HEK293 (cell line): ENCODE data around the gene TMEM272.

Source experiments
- CTCF ChIA-PET: fragments of 350-600 bp; formaldehyde crosslinking; extraction: SDS; loops from one replicate; lab custom pipeline; 2021; ENCODE audit warnings: antibody characterized with exemption; lab: Yijun Ruan, JAX
- POLR2A ChIA-PET: fragments of 300-600 bp; formaldehyde crosslinking; extraction: SDS; loops from one replicate; lab custom pipeline; 2020; ENCODE audit warnings: antibody characterized with exemption, inconsistent platforms; lab: Yijun Ruan, JAX
- H3K27ac ChIP-seq: fragments of 200-500 bp; sonication (Bioruptor generic); 2 replicates; pipeline ENCODE4 v1.5.1; 2014; ENCODE audit warnings: low read depth, low read length, control low read depth, inconsistent platforms; ENCODE audit errors: extremely low read depth
- H3K36me3 ChIP-seq, 2 experiments: fragments of 200-500 bp in 1 of 2; sonication (Bioruptor generic) in 1 of 2; 1 replicate in 1 of 2; 2 replicates in 1 of 2; pipeline ENCODE4 v1.5.1; 2014 to 2017; ENCODE audit warnings: inconsistent platforms in 2 of 2, low read length in 2 of 2; ENCODE audit not compliant: control insufficient read depth in 2 of 2, insufficient read depth in 1 of 2
- H3K4me1 ChIP-seq: fragments of 200-500 bp; sonication (Bioruptor generic); 2 replicates; pipeline ENCODE4 v1.5.1; 2014; ENCODE audit warnings: mild to moderate bottlenecking, low read length, inconsistent platforms; ENCODE audit not compliant: control insufficient read depth, insufficient read depth
- H3K4me3 ChIP-seq: 2 replicates; pipeline ENCODE4 v1.5.1; 2011; ENCODE audit warnings: low read depth, mild to moderate bottlenecking, control low read depth, low read length, moderate library complexity
- H3K9me3 ChIP-seq: fragments of 200-500 bp; sonication (Bioruptor generic); 2 replicates; pipeline ENCODE4 v1.5.1; 2014; ENCODE audit warnings: low read depth, low read length, inconsistent platforms; ENCODE audit not compliant: control insufficient read depth, insufficient read depth
- EGR2 ChIP-seq: fragments of 450-650 bp; formaldehyde crosslinking; IDR thresholded peaks from 2 replicates; pipeline ENCODE4 v1.5.1; 2016; ENCODE audit warnings: low read depth, missing biosample characterization, missing genetic modification characterization
- HOXA7 ChIP-seq: sonication (generic); formaldehyde crosslinking; IDR thresholded peaks from 2 replicates; pipeline ENCODE4 v1.8.1; 2022; ENCODE audit warnings: missing genetic modification reagents, borderline replicate concordance
- KLF16 ChIP-seq: fragments of 450-650 bp; formaldehyde crosslinking; IDR thresholded peaks from 2 replicates; pipeline ENCODE4 v1.5.1; 2017; ENCODE audit warnings: missing biosample characterization, missing genetic modification characterization
- MEIS1 ChIP-seq: sonication (generic); formaldehyde crosslinking; IDR thresholded peaks from 2 replicates; pipeline ENCODE4 v1.8.1; 2022; ENCODE audit warnings: missing genetic modification reagents, mild to moderate bottlenecking, borderline replicate concordance
- RBAK ChIP-seq: fragments of 450-650 bp; formaldehyde crosslinking; IDR thresholded peaks from 2 replicates; pipeline ENCODE4 v1.5.1; 2016; ENCODE audit warnings: missing biosample characterization, missing genetic modification characterization
- SP2 ChIP-seq: fragments of 450-650 bp; formaldehyde crosslinking; IDR thresholded peaks from 2 replicates; pipeline ENCODE4 v1.5.1; 2016; ENCODE audit warnings: missing biosample characterization, missing genetic modification characterization
- SP3 ChIP-seq: fragments of 450-650 bp; formaldehyde crosslinking; IDR thresholded peaks from 2 replicates; pipeline ENCODE4 v1.5.1; 2016; ENCODE audit warnings: missing biosample characterization, missing genetic modification characterization
- TRIM28 ChIP-seq: IDR thresholded peaks from 2 replicates; pipeline ENCODE4 v1.6.1; 2011; ENCODE audit warnings: low read length, control low read depth, borderline replicate concordance
- WT1 ChIP-seq: fragments of 450-650 bp; formaldehyde crosslinking; IDR thresholded peaks from 2 replicates; pipeline ENCODE4 v1.5.1; 2016; ENCODE audit warnings: missing biosample characterization, missing genetic modification characterization
- ZBTB21 ChIP-seq: fragments of 450-650 bp; formaldehyde crosslinking; IDR thresholded peaks from 2 replicates; pipeline ENCODE4 v1.5.1; 2017; ENCODE audit warnings: missing biosample characterization, missing genetic modification characterization
- ZFP69B ChIP-seq: fragments of 450-650 bp; formaldehyde crosslinking; IDR thresholded peaks from 2 replicates; pipeline ENCODE4 v1.5.1; 2016; ENCODE audit warnings: missing biosample characterization, missing genetic modification characterization
- ZNF112 ChIP-seq: fragments of 450-650 bp; formaldehyde crosslinking; IDR thresholded peaks from 2 replicates; pipeline ENCODE4 v1.5.0; 2017; ENCODE audit warnings: missing biosample characterization, missing genetic modification characterization
- ZNF155 ChIP-seq: fragments of 450-650 bp; formaldehyde crosslinking; IDR thresholded peaks from 2 replicates; pipeline ENCODE4 v1.5.1; 2016; ENCODE audit warnings: missing biosample characterization, missing genetic modification characterization
- ZNF157 ChIP-seq: fragments of 450-650 bp; formaldehyde crosslinking; IDR thresholded peaks from 2 replicates; pipeline ENCODE4 v1.5.1; 2016; ENCODE audit warnings: missing biosample characterization, missing genetic modification characterization
- ZNF169 ChIP-seq: fragments of 450-650 bp; formaldehyde crosslinking; IDR thresholded peaks from 2 replicates; pipeline ENCODE4 v1.5.1; 2016; ENCODE audit warnings: missing biosample characterization, missing genetic modification characterization
- ZNF529 ChIP-seq: fragments of 450-650 bp; formaldehyde crosslinking; IDR thresholded peaks from 2 replicates; pipeline ENCODE4 v1.5.1; 2017; ENCODE audit warnings: missing genetic modification characterization, missing biosample characterization; ENCODE audit not compliant: insufficient replicate concordance
- ZNF549 ChIP-seq: fragments of 450-650 bp; IDR thresholded peaks from 2 replicates; pipeline ENCODE4 v1.5.1; 2018; ENCODE audit warnings: missing biosample characterization, missing genetic modification characterization, mild to moderate bottlenecking, inconsistent platforms, moderate library complexity
- ZSCAN23 ChIP-seq: fragments of 450-650 bp; formaldehyde crosslinking; IDR thresholded peaks from 2 replicates; pipeline ENCODE4 v1.5.1; 2016; ENCODE audit warnings: missing biosample characterization, missing genetic modification characterization
- TF ChIP-seq, protein P1 (sequence below): fragments of 450-650 bp; formaldehyde crosslinking; IDR thresholded peaks from 2 replicates; pipeline ENCODE4 v1.5.1; 2016; ENCODE audit warnings: missing biosample characterization, missing genetic modification characterization
- TF ChIP-seq, protein P2 (sequence below): fragments of 450-650 bp; formaldehyde crosslinking; IDR thresholded peaks from 2 replicates; pipeline ENCODE4 v1.5.0; 2017; ENCODE audit warnings: missing biosample characterization, missing genetic modification characterization, borderline replicate concordance
- TF ChIP-seq, protein P3 (sequence below): fragments of 450-650 bp; formaldehyde crosslinking; IDR thresholded peaks from 2 replicates; pipeline ENCODE4 v1.5.1; 2017; ENCODE audit warnings: missing biosample characterization, missing genetic modification characterization
- TF ChIP-seq, protein P4 (sequence below): fragments of 450-650 bp; formaldehyde crosslinking; IDR thresholded peaks from 2 replicates; pipeline ENCODE4 v1.5.1; 2016; ENCODE audit warnings: missing biosample characterization, missing genetic modification characterization
- TF ChIP-seq, protein P5 (sequence below): fragments of 450-650 bp; formaldehyde crosslinking; IDR thresholded peaks from 2 replicates; pipeline ENCODE4 v1.5.1; 2016; ENCODE audit warnings: missing biosample characterization, missing genetic modification characterization

Gene TMEM272

DNA sequence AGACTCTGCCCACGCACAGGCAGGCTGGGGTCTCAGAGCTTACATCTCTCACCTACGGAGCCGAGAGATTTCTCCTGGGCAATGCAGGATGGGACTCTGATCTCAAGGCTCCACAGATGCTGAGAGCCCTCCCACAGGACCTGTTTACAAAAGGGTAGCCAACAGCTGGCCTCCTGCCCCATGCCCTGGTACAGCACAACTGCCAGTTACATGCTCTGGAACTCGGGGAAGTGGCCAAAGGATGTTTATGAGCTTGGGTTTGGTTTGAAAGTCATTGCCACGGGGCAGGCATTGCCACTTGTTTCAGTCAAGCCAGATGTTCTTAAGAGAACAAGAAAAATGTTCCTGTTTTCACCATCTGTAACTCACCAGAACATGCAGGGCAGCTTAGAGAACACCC, 44.5 kb downstream of the TMEM272 start:
- Histone ChIP-seq H3K4me1 (peaks cover 12% of the 10 kb centered on the region), H3K9me3 (no peaks in the 10 kb centered on the region), H3K36me3 (no peaks in the 10 kb centered on the region), H3K4me3 (no peak overlapping the region), H3K27ac (no peak overlapping the region)
- TF ChIP-seq ZNF157 (tag by site-specific recombination) (no peak), EGR2 (tag by site-specific recombination) (no peak), ZBTB21 (tag by site-specific recombination) (no peak), SP3 (tag by site-specific recombination) (no peak), RBAK (tag by site-specific recombination) (no peak)
- TF ChIP-seq, protein P1, sequence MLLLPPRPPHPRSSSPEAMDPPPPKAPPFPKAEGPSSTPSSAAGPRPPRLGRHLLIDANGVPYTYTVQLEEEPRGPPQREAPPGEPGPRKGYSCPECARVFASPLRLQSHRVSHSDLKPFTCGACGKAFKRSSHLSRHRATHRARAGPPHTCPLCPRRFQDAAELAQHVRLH = no peak
- TF ChIP-seq, protein P2, sequence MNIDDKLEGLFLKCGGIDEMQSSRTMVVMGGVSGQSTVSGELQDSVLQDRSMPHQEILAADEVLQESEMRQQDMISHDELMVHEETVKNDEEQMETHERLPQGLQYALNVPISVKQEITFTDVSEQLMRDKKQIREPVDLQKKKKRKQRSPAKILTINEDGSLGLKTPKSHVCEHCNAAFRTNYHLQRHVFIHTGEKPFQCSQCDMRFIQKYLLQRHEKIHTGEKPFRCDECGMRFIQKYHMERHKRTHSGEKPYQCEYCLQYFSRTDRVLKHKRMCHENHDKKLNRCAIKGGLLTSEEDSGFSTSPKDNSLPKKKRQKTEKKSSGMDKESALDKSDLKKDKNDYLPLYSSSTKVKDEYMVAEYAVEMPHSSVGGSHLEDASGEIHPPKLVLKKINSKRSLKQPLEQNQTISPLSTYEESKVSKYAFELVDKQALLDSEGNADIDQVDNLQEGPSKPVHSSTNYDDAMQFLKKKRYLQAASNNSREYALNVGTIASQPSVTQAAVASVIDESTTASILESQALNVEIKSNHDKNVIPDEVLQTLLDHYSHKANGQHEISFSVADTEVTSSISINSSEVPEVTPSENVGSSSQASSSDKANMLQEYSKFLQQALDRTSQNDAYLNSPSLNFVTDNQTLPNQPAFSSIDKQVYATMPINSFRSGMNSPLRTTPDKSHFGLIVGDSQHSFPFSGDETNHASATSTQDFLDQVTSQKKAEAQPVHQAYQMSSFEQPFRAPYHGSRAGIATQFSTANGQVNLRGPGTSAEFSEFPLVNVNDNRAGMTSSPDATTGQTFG (tag by site-specific recombination) = no peak
- TF ChIP-seq, protein P3, sequence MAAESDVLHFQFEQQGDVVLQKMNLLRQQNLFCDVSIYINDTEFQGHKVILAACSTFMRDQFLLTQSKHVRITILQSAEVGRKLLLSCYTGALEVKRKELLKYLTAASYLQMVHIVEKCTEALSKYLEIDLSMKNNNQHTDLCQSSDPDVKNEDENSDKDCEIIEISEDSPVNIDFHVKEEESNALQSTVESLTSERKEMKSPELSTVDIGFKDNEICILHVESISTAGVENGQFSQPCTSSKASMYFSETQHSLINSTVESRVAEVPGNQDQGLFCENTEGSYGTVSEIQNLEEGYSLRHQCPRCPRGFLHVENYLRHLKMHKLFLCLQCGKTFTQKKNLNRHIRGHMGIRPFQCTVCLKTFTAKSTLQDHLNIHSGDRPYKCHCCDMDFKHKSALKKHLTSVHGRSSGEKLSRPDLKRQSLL (tag by site-specific recombination) = no peak
- ChIA-PET CTCF (interaction anchor here (1.1 to 2.7 kb wide), 3 partner anchors 514 to 675 kb away, joined by 3 to 8 read pairs (median 3); no protein-coding TSS in a partner anchor), POLR2A (interaction anchor here (2.7 kb wide), 1 partner anchor 347 kb away, joined by 8 read pairs; the partner anchor contains the start of gene INTS6)

DNA sequence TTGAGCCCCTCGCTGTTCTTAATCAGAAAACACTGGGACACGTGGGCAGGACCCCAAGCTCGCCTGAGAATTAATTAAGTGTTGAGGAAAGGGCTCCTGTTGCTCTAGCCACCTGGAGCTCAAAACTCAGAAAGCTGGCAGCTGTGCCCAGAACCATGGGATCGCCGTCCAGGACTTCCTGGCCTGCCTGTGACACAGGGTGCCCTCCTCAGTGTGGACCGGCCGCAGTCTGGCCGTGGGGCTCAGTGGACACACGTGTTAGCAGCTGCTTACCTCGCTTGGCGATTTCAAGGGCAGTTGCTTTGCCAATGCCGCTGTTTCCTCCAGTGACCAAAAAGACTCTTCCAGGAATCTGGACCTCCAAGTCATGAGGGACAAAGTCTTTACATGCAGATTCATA, 45.7 kb downstream of the TMEM272 start:
- Histone ChIP-seq H3K9me3 (no peaks in the 10 kb centered on the region), H3K27ac (no peak overlapping the region), H3K4me3 (no peak overlapping the region), H3K4me1 (peaks cover 10% of the 10 kb centered on the region), H3K36me3 (no peaks in the 10 kb centered on the region)
- ChIA-PET POLR2A (interaction anchor here (3.2 kb wide), 1 partner anchor 346 kb away, joined by 21 read pairs; the partner anchor contains the start of gene INTS6), CTCF (interaction anchor here (0.6 to 5.2 kb wide), 6 partner anchors 11 to 366 kb away, joined by 3 to 39 read pairs (median 6); no protein-coding TSS in a partner anchor)
- TF ChIP-seq WT1 (tag by site-specific recombination) (no peak), ZNF169 (tag by site-specific recombination) (no peak), MEIS1 (no peak), ZNF155 (tag by site-specific recombination) (no peak), KLF16 (tag by site-specific recombination) (no peak), ZNF529 (tag by site-specific recombination) (no peak), ZNF112 (tag by site-specific recombination) (no peak), ZNF549 (tag by site-specific recombination) (no peak), ZSCAN23 (tag by site-specific recombination) (no peak), ZFP69B (no peak), HOXA7 (no peak), SP2 (no peak), TRIM28 (no peak)
- TF ChIP-seq, protein P4, sequence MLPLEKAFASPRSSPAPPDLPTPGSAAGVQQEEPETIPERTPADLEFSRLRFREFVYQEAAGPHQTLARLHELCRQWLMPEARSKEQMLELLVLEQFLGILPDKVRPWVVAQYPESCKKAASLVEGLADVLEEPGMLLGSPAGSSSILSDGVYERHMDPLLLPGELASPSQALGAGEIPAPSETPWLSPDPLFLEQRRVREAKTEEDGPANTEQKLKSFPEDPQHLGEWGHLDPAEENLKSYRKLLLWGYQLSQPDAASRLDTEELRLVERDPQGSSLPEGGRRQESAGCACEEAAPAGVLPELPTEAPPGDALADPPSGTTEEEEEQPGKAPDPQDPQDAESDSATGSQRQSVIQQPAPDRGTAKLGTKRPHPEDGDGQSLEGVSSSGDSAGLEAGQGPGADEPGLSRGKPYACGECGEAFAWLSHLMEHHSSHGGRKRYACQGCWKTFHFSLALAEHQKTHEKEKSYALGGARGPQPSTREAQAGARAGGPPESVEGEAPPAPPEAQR (tag by site-specific recombination) = no peak
- TF ChIP-seq, protein P1 = no peak
- TF ChIP-seq, protein P5, sequence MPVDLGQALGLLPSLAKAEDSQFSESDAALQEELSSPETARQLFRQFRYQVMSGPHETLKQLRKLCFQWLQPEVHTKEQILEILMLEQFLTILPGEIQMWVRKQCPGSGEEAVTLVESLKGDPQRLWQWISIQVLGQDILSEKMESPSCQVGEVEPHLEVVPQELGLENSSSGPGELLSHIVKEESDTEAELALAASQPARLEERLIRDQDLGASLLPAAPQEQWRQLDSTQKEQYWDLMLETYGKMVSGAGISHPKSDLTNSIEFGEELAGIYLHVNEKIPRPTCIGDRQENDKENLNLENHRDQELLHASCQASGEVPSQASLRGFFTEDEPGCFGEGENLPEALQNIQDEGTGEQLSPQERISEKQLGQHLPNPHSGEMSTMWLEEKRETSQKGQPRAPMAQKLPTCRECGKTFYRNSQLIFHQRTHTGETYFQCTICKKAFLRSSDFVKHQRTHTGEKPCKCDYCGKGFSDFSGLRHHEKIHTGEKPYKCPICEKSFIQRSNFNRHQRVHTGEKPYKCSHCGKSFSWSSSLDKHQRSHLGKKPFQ (tag by site-specific recombination) = no peak
